ENCODE results near the gene CTTNBP2NL.

CTTNBP2NL gene

GRCh38 chr1:112402682-112403643 lies 6.9 kb downstream of the CTTNBP2NL start:
- in situ Hi-C loops (cut with HindIII; ENCODE audit: low pct_ligation_motif_present, low sequenced_read_pairs) = no loop called here
- no peak for TF ChIP-seq CTCF (IDR thresholded peaks at IDR 0.05; ENCODE audit: low read depth, low read length, missing control alignments)

GRCh38 chr1:112406771-112407170 lies 10.8 kb downstream of the CTTNBP2NL start:
- no peak for TF ChIP-seq CTCF (IDR thresholded peaks at IDR 0.05; ENCODE audit: low read depth, low read length, missing control alignments)
- Histone ChIP-seq H3K27me3 (replicated peaks) (no peaks in the 10 kb centered on the region), H3K36me3 (replicated peaks) (peaks cover 3% of the 10 kb centered on the region), H3K27ac (no peak overlapping the region), H3K4me3 (ENCODE audit: low read depth, low read length) (no peak overlapping the region)
- in situ Hi-C loops (cut with HindIII; ENCODE audit: low pct_ligation_motif_present, low sequenced_read_pairs) = no loop called here
- no peak for DNase-seq

More at GRCh38 chr1:112402682-112403643, 6.9 kb downstream of the CTTNBP2NL start:
- DNase-seq = no peak
- Histone ChIP-seq H3K27me3 (replicated peaks) (no peaks in the 10 kb centered on the region), H3K36me3 (replicated peaks) (peaks cover 2% of the 10 kb centered on the region), H3K4me3 (ENCODE audit: low read depth, low read length) (no peak overlapping the region), H3K27ac (peak overlapping the region; percentile 78)

DNA sequence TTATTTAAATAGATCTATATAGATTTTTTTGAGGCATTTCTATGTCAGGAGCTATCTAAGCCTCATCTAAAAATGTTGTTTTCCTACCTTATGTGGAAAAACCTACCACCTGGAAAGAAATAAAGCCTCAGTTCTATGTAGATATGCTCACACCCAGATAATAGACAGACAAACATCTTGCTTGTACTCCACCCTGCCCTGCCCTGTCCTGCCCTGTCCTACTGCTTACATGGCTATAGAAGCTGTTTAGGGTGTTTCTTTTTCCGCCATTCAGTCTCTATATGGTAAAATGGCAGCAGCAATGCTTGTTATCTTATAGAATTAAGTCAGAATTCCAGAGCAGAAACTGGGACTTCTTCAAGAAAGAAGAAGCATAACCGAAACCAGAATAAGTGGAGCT lies 13.4 kb downstream of the CTTNBP2NL start:
- H3K27ac ChIP-seq = no peak overlapping the region
- TF ChIP-seq CTCF (IDR thresholded peaks at IDR 0.05; ENCODE audit: low read depth, low read length, missing control alignments) = no peak
- no peak overlapping the region for H3K4me3 ChIP-seq (ENCODE audit: low read depth, low read length)
- in situ Hi-C loops (cut with HindIII; ENCODE audit: low pct_ligation_motif_present, low sequenced_read_pairs) = no loop called here
- peaks cover 27% of the 10 kb centered on the region for H3K36me3 ChIP-seq (replicated peaks)
- no peak for DNase-seq
- H3K27me3 ChIP-seq (replicated peaks) = no peaks in the 10 kb centered on the region

DNA sequence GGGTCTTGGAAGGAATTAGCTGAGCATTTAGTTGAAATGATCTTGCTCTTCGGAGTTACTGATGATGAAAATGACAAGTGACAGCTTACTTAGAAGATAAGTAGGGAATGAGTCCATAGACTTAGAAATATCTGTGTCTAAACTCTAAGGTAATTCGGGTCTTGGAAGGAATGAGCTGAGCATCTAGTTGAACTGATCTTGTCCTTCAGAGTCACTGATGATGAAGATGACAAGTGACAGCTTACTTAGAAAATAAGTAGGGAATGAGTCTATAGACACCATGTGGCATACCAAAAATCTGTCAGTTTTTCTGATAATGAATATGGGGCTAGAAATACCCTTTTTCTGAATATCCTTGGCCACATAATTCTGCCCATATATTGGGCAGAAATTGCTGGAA lies 14.7 kb downstream of the CTTNBP2NL start:
- in situ Hi-C loops (cut with HindIII; ENCODE audit: low pct_ligation_motif_present, low sequenced_read_pairs) = no loop called here
- Histone ChIP-seq H3K4me3 (ENCODE audit: low read depth, low read length) (no peak overlapping the region), H3K36me3 (replicated peaks) (peaks cover 34% of the 10 kb centered on the region), H3K27me3 (replicated peaks) (no peaks in the 10 kb centered on the region), H3K27ac (no peak overlapping the region)
- no peak for TF ChIP-seq CTCF (IDR thresholded peaks at IDR 0.05; ENCODE audit: low read depth, low read length, missing control alignments)
- DNase-seq = no peak

GRCh38 chr1:112417271-112417670 lies 21.3 kb downstream of the CTTNBP2NL start:
- no peaks in the 10 kb centered on the region for H3K27me3 ChIP-seq (replicated peaks)
- no peak overlapping the region for H3K4me3 ChIP-seq (ENCODE audit: low read depth, low read length)
- H3K36me3 ChIP-seq (replicated peaks) = peaks cover 49% of the 10 kb centered on the region
- no peak for TF ChIP-seq CTCF (IDR thresholded peaks at IDR 0.05; ENCODE audit: low read depth, low read length, missing control alignments)
- in situ Hi-C loops (cut with HindIII; ENCODE audit: low pct_ligation_motif_present, low sequenced_read_pairs) = no loop called here
- no peak overlapping the region for H3K27ac ChIP-seq
- no peak for DNase-seq

Data from brain microvascular endothelial cell (primary cell).